OCI-LY3 (cell line): ENCODE data around the gene SIAH2.

Source experiments
- EZH2phosphoT487 ChIP-seq: fragments of 200-600 bp; shearing (Covaris generic); IDR thresholded peaks from 2 replicates; pipeline ENCODE4 v1.6.1; 2018; ENCODE audit warnings: antibody characterized with exemption, mixed run types, low read depth
- TF ChIP-seq, protein P1 (sequence below): fragments of 200-600, 300-600 bp; sonication (generic); IDR thresholded peaks from 2 replicates; pipeline ENCODE4 v1.5.1; 2014; ENCODE audit warnings: antibody characterized with exemption, low read length, low read depth

GRCh38 chr3:150723946-150724345, 39.0 kb downstream of the SIAH2 start:
- TF ChIP-seq, protein P1, sequence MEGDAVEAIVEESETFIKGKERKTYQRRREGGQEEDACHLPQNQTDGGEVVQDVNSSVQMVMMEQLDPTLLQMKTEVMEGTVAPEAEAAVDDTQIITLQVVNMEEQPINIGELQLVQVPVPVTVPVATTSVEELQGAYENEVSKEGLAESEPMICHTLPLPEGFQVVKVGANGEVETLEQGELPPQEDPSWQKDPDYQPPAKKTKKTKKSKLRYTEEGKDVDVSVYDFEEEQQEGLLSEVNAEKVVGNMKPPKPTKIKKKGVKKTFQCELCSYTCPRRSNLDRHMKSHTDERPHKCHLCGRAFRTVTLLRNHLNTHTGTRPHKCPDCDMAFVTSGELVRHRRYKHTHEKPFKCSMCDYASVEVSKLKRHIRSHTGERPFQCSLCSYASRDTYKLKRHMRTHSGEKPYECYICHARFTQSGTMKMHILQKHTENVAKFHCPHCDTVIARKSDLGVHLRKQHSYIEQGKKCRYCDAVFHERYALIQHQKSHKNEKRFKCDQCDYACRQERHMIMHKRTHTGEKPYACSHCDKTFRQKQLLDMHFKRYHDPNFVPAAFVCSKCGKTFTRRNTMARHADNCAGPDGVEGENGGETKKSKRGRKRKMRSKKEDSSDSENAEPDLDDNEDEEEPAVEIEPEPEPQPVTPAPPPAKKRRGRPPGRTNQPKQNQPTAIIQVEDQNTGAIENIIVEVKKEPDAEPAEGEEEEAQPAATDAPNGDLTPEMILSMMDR: no peak
- no peak for TF ChIP-seq EZH2phosphoT487
